ENCODE data around the gene ESM1.
"Not testable (repeated sequence)": the region's sequence is repeated elsewhere in the genome, so short reads cannot be mapped to it uniquely, and the experiment has no call there.

Gene ESM1

GRCh38 chr5:54985301-54986268 is at the start of gene ESM1:
Gene ESM1, minus strand, starts transcription at chr5:54985593. Its CDS starts 76 bp downstream, at chr5:54985517.
- DNase-seq = no peak

- DNase-seq = no peak
These were observed 48.2 kb upstream of the ESM1 start for GRCh38 chr5:55033568-55033967.

GRCh38 chr5:55031492-55031891 is 46.1 kb upstream of the ESM1 start:
- DNase-seq = no peak

GRCh38 chr5:55030676-55031369 is 45.4 kb upstream of the ESM1 start:
- no peak for DNase-seq

GRCh38 chr5:55030220-55030619 is 44.8 kb upstream of the ESM1 start:
- no peak for DNase-seq

GRCh38 chr5:55027595-55027994 is 42.2 kb upstream of the ESM1 start:
- no peak for DNase-seq

- no peak for DNase-seq
These were observed 37.1 kb upstream of the ESM1 start for GRCh38 chr5:55022450-55022849.

- DNase-seq = no peak
These were observed 36.4 kb upstream of the ESM1 start for GRCh38 chr5:55021821-55022220.

- DNase-seq = no peak
These were observed 36.0 kb upstream of the ESM1 start for GRCh38 chr5:55021410-55021809.

- not testable (repeated sequence) for DNase-seq
These were observed 24.8 kb upstream of the ESM1 start for GRCh38 chr5:55010149-55010548.

GRCh38 chr5:55004729-55005128 is 19.3 kb upstream of the ESM1 start:
- no peak for DNase-seq

- no peak for DNase-seq
These were observed 18.2 kb upstream of the ESM1 start for GRCh38 chr5:55003432-55004065.

GRCh38 chr5:55002166-55002565 is 16.8 kb upstream of the ESM1 start:
- DNase-seq = not testable (repeated sequence)

GRCh38 chr5:54997081-54997480 is 11.7 kb upstream of the ESM1 start:
- no peak for DNase-seq

- DNase-seq = no peak
These were observed 11.1 kb upstream of the ESM1 start for GRCh38 chr5:54996466-54996865.

- DNase-seq = no peak
These were observed 9.8 kb upstream of the ESM1 start for GRCh38 chr5:54995168-54995567.

- no peak for DNase-seq
These were observed 9.2 kb upstream of the ESM1 start for GRCh38 chr5:54994628-54995027.

GRCh38 chr5:54993318-54993717 is 7.9 kb upstream of the ESM1 start:
- DNase-seq = no peak

GRCh38 chr5:54991416-54991815 is 6.0 kb upstream of the ESM1 start:
- DNase-seq = no peak

- no peak for DNase-seq
These were observed 5.5 kb upstream of the ESM1 start for GRCh38 chr5:54990841-54991258.

- DNase-seq = no peak
These were observed 3.4 kb upstream of the ESM1 start for GRCh38 chr5:54988817-54989216.

GRCh38 chr5:54988218-54988617 is 2.8 kb upstream of the ESM1 start:
- no peak for DNase-seq

GRCh38 chr5:54986269-54986654 is 869 bp upstream of the ESM1 start:
- no peak for DNase-seq

- DNase-seq = no peak
These were observed 3.5 kb downstream of the ESM1 start for GRCh38 chr5:54981928-54982327.

Measured in stimulated activated CD4-positive, alpha-beta T cell treated with anti-CD3 and anti-CD28 coated beads, Interleukin-2, amount 100 ng/mL, for 48 hours (primary cell).